C4-2B (cell line): ENCODE measurements around the gene ANKRD44.

ENCODE experiments used
- ZFX ChIP-seq: fragments of 450-650 bp; IDR thresholded peaks from 2 replicates; pipeline ENCODE4 v1.6.1; 2017
- TF ChIP-seq, protein P1 (sequence below): fragments of 450-650 bp; conservative IDR thresholded peaks from 2 replicates; pipeline ENCODE4 v1.5.1; 2017; ENCODE audit warnings: mild to moderate bottlenecking

DNA sequence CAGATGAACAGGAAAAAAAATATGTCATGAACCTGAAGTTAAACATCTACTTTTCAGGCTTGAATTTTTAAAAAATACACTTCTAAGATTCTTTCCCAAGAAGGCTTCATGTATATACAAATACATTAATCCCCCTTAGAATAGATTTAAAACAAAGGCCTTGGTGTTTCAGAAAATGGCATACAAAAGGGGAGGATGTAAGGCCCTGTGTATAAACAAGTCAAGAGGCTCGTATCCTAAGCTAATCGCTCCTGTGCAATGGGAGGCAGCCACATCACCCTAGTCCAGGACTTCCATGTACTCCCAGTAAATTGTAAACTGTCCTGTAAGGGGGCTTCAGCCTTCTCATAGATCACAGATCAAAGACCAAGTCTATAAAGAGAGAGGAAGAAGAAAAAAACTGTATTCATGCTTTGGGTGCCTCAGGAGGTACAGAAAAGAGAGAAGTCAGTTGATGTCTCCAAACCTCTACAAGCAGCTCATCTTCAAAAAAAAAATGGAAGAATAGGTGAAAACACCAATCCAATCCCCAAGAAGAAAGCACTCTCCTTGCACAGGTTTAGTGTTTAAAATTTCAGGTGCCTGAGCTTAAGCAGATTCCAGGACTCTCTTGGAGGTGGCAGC lies 53.9 kb downstream of the ANKRD44 start:
- TF ChIP-seq, protein P1, sequence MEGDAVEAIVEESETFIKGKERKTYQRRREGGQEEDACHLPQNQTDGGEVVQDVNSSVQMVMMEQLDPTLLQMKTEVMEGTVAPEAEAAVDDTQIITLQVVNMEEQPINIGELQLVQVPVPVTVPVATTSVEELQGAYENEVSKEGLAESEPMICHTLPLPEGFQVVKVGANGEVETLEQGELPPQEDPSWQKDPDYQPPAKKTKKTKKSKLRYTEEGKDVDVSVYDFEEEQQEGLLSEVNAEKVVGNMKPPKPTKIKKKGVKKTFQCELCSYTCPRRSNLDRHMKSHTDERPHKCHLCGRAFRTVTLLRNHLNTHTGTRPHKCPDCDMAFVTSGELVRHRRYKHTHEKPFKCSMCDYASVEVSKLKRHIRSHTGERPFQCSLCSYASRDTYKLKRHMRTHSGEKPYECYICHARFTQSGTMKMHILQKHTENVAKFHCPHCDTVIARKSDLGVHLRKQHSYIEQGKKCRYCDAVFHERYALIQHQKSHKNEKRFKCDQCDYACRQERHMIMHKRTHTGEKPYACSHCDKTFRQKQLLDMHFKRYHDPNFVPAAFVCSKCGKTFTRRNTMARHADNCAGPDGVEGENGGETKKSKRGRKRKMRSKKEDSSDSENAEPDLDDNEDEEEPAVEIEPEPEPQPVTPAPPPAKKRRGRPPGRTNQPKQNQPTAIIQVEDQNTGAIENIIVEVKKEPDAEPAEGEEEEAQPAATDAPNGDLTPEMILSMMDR, result no peak
- no peak for TF ChIP-seq ZFX
